Adipocyte (in vitro differentiated cells): ENCODE data around the gene RSAD1.

Experiments used
- DNase-seq: peaks from one replicate; pipeline ENCODE4 v3.0.0-alpha.2; 2015; ENCODE audit warnings: low read depth
- H3K27me3 ChIP-seq: replicated peaks from 2 replicates; pipeline ENCODE4 v1.7.0; 2013; ENCODE audit warnings: mild to moderate bottlenecking, low read length, moderate library complexity; ENCODE audit not compliant: control insufficient read depth, insufficient read depth
- H3K36me3 ChIP-seq: 2 replicates; pipeline ENCODE4 v1.7.0; 2013; ENCODE audit warnings: low read length, mild to moderate bottlenecking, moderate library complexity; ENCODE audit not compliant: control insufficient read depth, insufficient read depth, severe bottlenecking
- H3K4me1 ChIP-seq: 2 replicates; pipeline ENCODE4 v1.7.0; 2013; ENCODE audit warnings: mild to moderate bottlenecking, low read length, moderate library complexity; ENCODE audit not compliant: control insufficient read depth, insufficient read depth
- H3K4me3 ChIP-seq: 2 replicates; pipeline ENCODE4 v1.7.0; 2013; ENCODE audit warnings: mild to moderate bottlenecking, low read length, moderate library complexity
- H3K9ac ChIP-seq: 2 replicates; pipeline ENCODE4 v1.7.0; 2013; ENCODE audit warnings: mild to moderate bottlenecking, low read length, moderate library complexity
- H3K9me3 ChIP-seq: 2 replicates; pipeline ENCODE4 v1.7.0; 2013; ENCODE audit warnings: mild to moderate bottlenecking, low read length, moderate library complexity; ENCODE audit not compliant: control insufficient read depth

Gene RSAD1

DNA sequence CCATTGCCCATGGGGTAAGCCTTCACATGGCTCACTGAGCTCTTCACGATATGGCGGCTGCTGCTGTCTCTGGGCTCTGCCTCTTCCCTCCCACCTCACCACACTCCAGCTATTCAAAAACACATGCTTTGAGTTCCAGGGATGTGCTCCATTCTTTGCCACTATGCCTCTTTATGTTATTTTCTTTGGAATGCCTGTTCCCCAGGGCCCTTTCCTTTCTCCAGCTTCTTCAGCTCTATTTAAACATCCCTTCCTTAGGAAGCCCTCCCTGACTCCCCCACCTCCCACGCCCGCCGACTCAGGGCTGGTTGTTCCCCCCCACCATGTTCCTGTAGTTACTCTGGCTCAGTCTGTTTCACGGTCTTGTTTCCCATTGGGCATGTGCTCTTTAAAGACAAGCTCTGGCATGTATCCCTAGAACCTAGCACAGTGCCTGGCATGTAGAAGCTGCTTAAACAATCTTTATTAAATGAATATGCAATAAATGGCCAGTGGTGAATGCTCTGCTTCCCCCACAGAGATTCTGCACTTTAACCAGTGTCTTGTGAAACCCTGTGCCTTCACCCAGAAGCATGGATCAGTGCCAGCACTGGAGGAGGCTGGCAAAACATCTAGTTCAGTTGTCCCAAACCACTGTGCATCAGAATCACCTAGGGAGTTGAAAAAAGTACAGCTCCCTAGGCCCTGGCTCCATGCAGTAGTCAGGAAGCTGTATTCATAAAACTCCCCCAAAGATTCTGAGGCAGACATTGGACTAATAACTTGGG is 36.5 kb downstream of the RSAD1 start:
- Histone ChIP-seq H3K4me1 (peaks cover 38% of the 10 kb centered on the region), H3K9me3 (no peaks in the 10 kb centered on the region), H3K9ac (peak overlapping the region; percentile 50), H3K27me3 (no peaks in the 10 kb centered on the region), H3K4me3 (no peak overlapping the region), H3K36me3 (no peaks in the 10 kb centered on the region)
- DNase-seq, result peak; percentile 78

GRCh38 chr17:50517011-50517410 is 38.4 kb downstream of the RSAD1 start:
- Histone ChIP-seq H3K4me3 (no peak overlapping the region), H3K27me3 (no peaks in the 10 kb centered on the region), H3K4me1 (peaks cover 28% of the 10 kb centered on the region), H3K9me3 (no peaks in the 10 kb centered on the region), H3K36me3 (no peaks in the 10 kb centered on the region), H3K9ac (no peak overlapping the region)
- no peak for DNase-seq

DNA sequence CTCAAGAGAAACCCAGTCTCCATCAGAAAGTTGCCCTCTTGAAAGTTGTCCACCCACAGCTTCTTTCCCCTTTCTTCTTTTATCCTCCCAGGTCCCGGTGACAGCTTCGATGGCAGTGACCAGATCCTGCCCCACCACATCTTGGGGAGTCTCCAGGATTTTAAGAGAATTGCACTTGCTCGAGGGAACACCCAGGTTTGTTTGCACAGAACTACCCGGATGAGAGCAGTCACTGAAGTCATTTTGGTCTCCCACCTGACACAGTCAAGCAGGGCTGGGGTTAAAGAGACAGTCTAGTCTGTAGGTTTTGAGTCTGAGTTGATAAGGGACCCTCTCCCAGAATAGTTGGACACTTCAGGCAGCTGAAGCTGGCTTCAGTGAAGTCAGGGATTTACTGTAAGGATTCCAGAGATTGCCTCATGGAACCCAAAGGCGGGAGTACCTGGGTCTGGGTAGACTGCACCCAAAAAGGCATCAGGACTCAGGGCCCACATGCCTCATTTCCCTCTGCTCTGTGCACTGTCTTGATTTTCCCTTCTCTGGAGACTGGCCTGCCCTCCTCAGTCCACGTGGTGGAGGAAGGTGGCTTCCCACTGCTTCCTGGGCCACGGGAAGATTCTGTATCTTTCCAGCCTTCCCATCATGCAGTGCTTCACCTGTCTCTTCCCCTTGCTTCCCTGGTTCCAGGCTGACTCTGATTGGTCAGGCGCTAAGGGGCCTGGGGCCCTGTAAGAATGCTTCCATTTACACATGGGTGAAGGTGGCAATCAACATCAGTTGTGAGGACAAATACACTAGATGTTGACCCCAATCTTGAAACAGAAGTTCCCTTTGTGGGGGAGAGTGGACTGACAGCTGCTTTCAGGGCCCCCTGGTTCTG is 39.1 kb downstream of the RSAD1 start:
- no peak for DNase-seq
- Histone ChIP-seq H3K36me3 (no peaks in the 10 kb centered on the region), H3K27me3 (no peaks in the 10 kb centered on the region), H3K4me1 (peaks cover 28% of the 10 kb centered on the region), H3K9me3 (no peaks in the 10 kb centered on the region), H3K9ac (no peak overlapping the region), H3K4me3 (no peak overlapping the region)

- Histone ChIP-seq H3K36me3 (no peaks in the 10 kb centered on the region), H3K9ac (no peak overlapping the region), H3K9me3 (no peaks in the 10 kb centered on the region), H3K4me3 (no peak overlapping the region), H3K4me1 (peaks cover 26% of the 10 kb centered on the region), H3K27me3 (no peaks in the 10 kb centered on the region)
- no peak for DNase-seq
Observed at GRCh38 chr17:50518384-50519023, 39.8 kb downstream of the RSAD1 start.

DNA sequence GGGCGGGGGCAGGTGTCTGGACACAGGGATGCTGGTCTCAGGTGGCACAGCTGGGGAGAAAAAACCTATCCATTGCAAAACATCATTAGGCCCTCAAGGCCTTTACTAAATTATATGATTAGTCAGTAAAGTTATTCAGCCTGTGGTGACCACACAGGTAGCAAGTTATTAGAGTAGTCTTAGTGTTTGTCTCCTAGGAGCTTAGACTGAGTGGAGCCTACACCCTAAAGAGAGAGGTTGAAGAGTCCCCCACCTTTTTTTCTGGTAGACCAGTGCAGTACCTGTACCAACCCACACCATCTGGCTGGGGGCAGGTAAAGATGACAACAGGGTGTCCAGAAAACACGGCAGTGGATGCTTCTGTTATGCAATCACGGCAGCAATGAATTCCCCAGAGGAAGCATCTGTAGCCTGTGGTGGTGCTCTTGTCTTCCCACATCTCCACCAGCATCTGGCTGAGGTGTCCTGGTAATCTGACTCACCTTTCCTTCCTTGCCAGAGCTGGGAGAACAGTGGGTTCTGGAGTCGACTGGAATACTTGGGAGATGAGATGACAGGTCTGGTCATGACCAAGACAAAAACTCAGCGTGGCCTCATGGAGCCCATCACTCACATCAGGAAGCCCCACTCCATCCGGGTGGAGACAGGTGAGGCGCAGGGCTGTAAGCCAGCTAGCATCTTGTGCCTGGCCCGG is 40.6 kb downstream of the RSAD1 start:
- H3K4me1 ChIP-seq, result peaks cover 18% of the 10 kb centered on the region
- DNase-seq, result no peak
- no peaks in the 10 kb centered on the region for H3K9me3 ChIP-seq
- H3K4me3 ChIP-seq, result no peak overlapping the region
- no peaks in the 10 kb centered on the region for H3K27me3 ChIP-seq
- H3K36me3 ChIP-seq, result no peaks in the 10 kb centered on the region
- H3K9ac ChIP-seq, result no peak overlapping the region

DNA sequence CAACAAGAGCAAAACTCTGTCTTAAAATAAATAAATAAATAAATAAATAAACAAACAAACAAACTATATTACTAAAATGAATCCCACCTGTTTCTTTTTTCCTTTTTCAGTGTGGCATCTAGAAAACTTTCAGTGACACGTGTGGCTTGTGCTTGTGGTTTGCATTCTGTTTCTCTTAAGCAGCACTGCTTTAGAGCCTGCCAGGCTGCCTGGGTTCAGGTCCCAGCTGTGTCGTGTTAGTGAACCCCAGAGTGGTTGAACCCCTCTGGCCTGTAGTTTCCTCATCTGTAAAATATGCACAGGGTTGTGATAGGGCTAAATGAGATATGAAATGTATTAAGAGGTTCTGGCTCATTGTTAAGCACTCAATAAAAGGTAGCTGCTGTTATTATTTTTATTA is 41.8 kb downstream of the RSAD1 start:
- H3K36me3 ChIP-seq, result no peaks in the 10 kb centered on the region
- peaks cover 3% of the 10 kb centered on the region for H3K27me3 ChIP-seq
- peaks cover 6% of the 10 kb centered on the region for H3K4me1 ChIP-seq
- no peak for DNase-seq
- no peaks in the 10 kb centered on the region for H3K9me3 ChIP-seq
- H3K4me3 ChIP-seq, result no peak overlapping the region
- no peak overlapping the region for H3K9ac ChIP-seq

GRCh38 chr17:50521514-50521913 is 42.9 kb downstream of the RSAD1 start:
- peaks cover 3% of the 10 kb centered on the region for H3K27me3 ChIP-seq
- no peak for DNase-seq
- no peaks in the 10 kb centered on the region for H3K36me3 ChIP-seq
- H3K4me1 ChIP-seq, result no peaks in the 10 kb centered on the region
- H3K4me3 ChIP-seq, result no peak overlapping the region
- no peak overlapping the region for H3K9ac ChIP-seq
- H3K9me3 ChIP-seq, result no peaks in the 10 kb centered on the region

GRCh38 chr17:50522766-50523165 is 44.1 kb downstream of the RSAD1 start:
- Histone ChIP-seq H3K9ac (no peak overlapping the region), H3K9me3 (no peaks in the 10 kb centered on the region), H3K36me3 (no peaks in the 10 kb centered on the region), H3K27me3 (peaks cover 7% of the 10 kb centered on the region), H3K4me3 (no peak overlapping the region), H3K4me1 (no peaks in the 10 kb centered on the region)
- DNase-seq, result no peak

DNA sequence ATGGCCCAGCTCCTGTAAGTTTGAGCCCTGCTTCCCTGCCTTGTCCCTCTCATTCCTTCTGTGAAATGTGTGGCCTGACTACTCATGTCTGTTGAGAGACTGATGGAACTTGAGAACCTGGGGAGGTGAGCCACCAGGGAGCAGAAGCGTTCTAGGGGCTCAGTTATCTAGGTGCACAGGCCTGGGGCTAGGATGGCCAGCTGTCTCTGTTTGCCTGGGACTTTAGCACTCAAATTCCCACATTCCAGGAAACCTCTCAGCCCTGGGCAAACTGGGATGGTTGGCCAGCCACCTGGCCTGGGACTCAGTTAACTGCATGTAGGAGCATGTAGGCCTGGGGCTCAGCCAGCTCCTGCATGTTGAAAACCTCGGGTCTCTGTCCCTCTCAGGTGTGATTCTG is 44.5 kb downstream of the RSAD1 start:
- Histone ChIP-seq H3K9me3 (no peaks in the 10 kb centered on the region), H3K36me3 (no peaks in the 10 kb centered on the region), H3K9ac (no peak overlapping the region), H3K27me3 (peaks cover 7% of the 10 kb centered on the region), H3K4me3 (no peak overlapping the region), H3K4me1 (no peaks in the 10 kb centered on the region)
- DNase-seq, result no peak

DNA sequence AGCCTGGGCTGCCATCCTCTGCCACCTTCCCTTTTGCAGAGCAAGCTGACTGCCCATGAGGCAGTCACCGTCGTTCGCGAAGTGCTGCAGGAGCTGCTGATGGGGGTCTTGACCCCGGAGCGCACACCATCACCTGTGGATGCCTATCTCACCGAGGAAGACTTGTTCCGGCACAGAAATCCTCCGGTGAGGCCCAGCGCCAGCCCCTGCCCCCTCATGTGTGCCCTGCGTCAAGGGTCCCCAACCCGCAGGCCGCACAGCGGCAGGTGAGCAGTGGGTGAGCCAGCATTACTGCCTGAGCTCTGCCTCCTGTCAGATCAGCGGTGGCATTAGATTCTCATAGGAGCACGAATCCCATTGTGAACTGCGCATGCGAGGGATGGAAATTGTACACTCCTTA is 46.2 kb downstream of the RSAD1 start:
- no peak overlapping the region for H3K9ac ChIP-seq
- H3K9me3 ChIP-seq, result no peaks in the 10 kb centered on the region
- no peak for DNase-seq
- H3K4me3 ChIP-seq, result no peak overlapping the region
- H3K36me3 ChIP-seq, result no peaks in the 10 kb centered on the region
- no peaks in the 10 kb centered on the region for H3K4me1 ChIP-seq
- peaks cover 17% of the 10 kb centered on the region for H3K27me3 ChIP-seq
